Body of pancreas (tissue), 4 donors: Measurements from ENCODE around the gene THBS1.

Source experiments
- POLR2A ChIP-seq, 3 donors: fragments of 450-650 bp; IDR thresholded peaks; one replicate each; pipeline ENCODE4 v1.6.1; 2016; ENCODE audit warnings: antibody characterized with exemption in 3 of 3, mild to moderate bottlenecking in 2 of 3
- TF ChIP-seq, protein P1 (sequence below), 7 experiments: fragments of 450-650 bp in 4 of 7; fragments of 200-600 bp in 3 of 7; sonication (generic) in 3 of 7; IDR thresholded peaks; one replicate each; pipeline ENCODE4 v1.5.1; 2016 to 2019; ENCODE audit warnings: antibody characterized with exemption in 7 of 7

GRCh38 chr15:39597751-39598185 is 16.9 kb downstream of the THBS1 start:
- TF ChIP-seq, protein P1, sequence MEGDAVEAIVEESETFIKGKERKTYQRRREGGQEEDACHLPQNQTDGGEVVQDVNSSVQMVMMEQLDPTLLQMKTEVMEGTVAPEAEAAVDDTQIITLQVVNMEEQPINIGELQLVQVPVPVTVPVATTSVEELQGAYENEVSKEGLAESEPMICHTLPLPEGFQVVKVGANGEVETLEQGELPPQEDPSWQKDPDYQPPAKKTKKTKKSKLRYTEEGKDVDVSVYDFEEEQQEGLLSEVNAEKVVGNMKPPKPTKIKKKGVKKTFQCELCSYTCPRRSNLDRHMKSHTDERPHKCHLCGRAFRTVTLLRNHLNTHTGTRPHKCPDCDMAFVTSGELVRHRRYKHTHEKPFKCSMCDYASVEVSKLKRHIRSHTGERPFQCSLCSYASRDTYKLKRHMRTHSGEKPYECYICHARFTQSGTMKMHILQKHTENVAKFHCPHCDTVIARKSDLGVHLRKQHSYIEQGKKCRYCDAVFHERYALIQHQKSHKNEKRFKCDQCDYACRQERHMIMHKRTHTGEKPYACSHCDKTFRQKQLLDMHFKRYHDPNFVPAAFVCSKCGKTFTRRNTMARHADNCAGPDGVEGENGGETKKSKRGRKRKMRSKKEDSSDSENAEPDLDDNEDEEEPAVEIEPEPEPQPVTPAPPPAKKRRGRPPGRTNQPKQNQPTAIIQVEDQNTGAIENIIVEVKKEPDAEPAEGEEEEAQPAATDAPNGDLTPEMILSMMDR (IDR thresholded peaks at IDR 0.05), result no peak
- no peak for TF ChIP-seq POLR2A (IDR thresholded peaks at IDR 0.05)
